K562 (cell line): ENCODE measurements around the gene GIGYF2.

Experiments
- ATF7 ChIP-seq: fragments of 450-650 bp; IDR thresholded peaks from 2 replicates; pipeline ENCODE4 v1.7.1; 2014; ENCODE audit warnings: mild to moderate bottlenecking, moderate library complexity
- EZH2 ChIP-seq: IDR thresholded peaks from 2 replicates; pipeline ENCODE4 v1.6.1; 2012; ENCODE audit warnings: low read depth, mild to moderate bottlenecking, inconsistent platforms, low read length, borderline replicate concordance
- MEIS2 ChIP-seq: fragments of 450-650 bp; IDR thresholded peaks from 2 replicates; pipeline ENCODE4 v1.6.1; 2014; ENCODE audit warnings: mild to moderate bottlenecking; ENCODE audit not compliant: partially characterized antibody
- NFRKB ChIP-seq: fragments of 450-650 bp; IDR thresholded peaks from 2 replicates; pipeline ENCODE4 v1.6.1; 2016; ENCODE audit warnings: low read depth
- POLR2AphosphoS2 ChIP-seq: IDR thresholded peaks from 2 replicates; pipeline ENCODE4 v1.6.1; 2012; ENCODE audit warnings: low read length, improper control_type of control experiment
- RNF2 ChIP-seq: sonication (generic); IDR thresholded peaks from 2 replicates; pipeline ENCODE4 v1.6.1; 2016
- SP2 ChIP-seq: IDR thresholded peaks from 2 replicates; pipeline ENCODE4 v1.6.1; 2011; ENCODE audit warnings: mild to moderate bottlenecking, low read depth, low read length, moderate library complexity; ENCODE audit not compliant: poor library complexity, severe bottlenecking; ENCODE audit errors: extremely low read depth
- ZNF184 ChIP-seq: sonication (generic); formaldehyde crosslinking; IDR thresholded peaks from 2 replicates; pipeline ENCODE4 v1.5.0; 2020; ENCODE audit warnings: missing genetic modification reagents
- ZNF23 ChIP-seq: fragments of 250-450 bp; sonication (Bioruptor Pico); IDR thresholded peaks from 2 replicates; pipeline ENCODE4 v1.4.0; 2020; ENCODE audit warnings: mild to moderate bottlenecking
- ZNF354B ChIP-seq: fragments of 250-450 bp; sonication (Bioruptor Pico); IDR thresholded peaks from 2 replicates; pipeline ENCODE4 v1.4.0; 2020
- TF ChIP-seq, protein P1 (sequence below), 3 experiments: IDR thresholded peaks in 2 of 3; conservative IDR thresholded peaks in 1 of 3; 2 replicates each; pipeline ENCODE4 v1.5.1; 2011 to 2012; ENCODE audit warnings: low read length in 3 of 3, mild to moderate bottlenecking in 3 of 3, control low read depth in 2 of 3, improper control_type of control experiment in 1 of 3, inconsistent platforms in 1 of 3, low read depth in 1 of 3, mixed read lengths in 1 of 3, moderate library complexity in 1 of 3; ENCODE audit not compliant: insufficient read depth in 2 of 3

DNA sequence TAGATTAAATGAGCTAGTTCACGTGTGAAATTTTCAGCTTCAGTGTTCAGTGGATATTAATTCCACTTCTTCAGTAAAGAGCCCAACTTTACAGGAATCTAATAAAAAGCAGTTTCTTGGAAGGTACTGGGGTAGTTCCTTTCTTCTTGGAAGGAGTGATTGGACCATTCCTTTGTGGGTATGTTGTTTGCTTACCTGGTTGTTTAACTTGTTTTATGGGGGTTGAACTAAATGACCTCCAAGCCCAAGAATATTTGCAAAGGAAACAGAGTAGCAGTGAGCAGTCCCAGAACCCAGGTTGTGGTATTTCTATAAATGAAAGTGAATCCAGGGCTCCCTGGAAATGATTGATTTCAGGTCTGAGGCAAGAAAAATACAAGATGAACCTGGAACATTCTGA lies 47.8 kb downstream of the GIGYF2 start:
- TF ChIP-seq ZNF354B (CRISPR knock-in tag) (no peak), NFRKB (no peak), MEIS2 (no peak), EZH2 (no peak), ZNF23 (CRISPR knock-in tag) (no peak), SP2 (no peak), ATF7 (no peak), RNF2 (no peak), ZNF184 (CRISPR knock-in tag) (no peak), POLR2AphosphoS2 (no peak)
- TF ChIP-seq, protein P1, sequence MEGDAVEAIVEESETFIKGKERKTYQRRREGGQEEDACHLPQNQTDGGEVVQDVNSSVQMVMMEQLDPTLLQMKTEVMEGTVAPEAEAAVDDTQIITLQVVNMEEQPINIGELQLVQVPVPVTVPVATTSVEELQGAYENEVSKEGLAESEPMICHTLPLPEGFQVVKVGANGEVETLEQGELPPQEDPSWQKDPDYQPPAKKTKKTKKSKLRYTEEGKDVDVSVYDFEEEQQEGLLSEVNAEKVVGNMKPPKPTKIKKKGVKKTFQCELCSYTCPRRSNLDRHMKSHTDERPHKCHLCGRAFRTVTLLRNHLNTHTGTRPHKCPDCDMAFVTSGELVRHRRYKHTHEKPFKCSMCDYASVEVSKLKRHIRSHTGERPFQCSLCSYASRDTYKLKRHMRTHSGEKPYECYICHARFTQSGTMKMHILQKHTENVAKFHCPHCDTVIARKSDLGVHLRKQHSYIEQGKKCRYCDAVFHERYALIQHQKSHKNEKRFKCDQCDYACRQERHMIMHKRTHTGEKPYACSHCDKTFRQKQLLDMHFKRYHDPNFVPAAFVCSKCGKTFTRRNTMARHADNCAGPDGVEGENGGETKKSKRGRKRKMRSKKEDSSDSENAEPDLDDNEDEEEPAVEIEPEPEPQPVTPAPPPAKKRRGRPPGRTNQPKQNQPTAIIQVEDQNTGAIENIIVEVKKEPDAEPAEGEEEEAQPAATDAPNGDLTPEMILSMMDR (IDR thresholded peaks at IDR 0.05 in 2 of 3, conservative IDR thresholded peaks at IDR 0.05 in 1 of 3; ENCODE audit: insufficient read depth in 2 of 3, low read depth in 1 of 3, low read length in 3 of 3): no peak
